Stimulated activated CD4-positive, alpha-beta T cell treated with anti-CD3 and anti-CD28 coated beads, Interleukin-4, amount 100 ng/mL, for 4 hours (primary cell): ENCODE measurements around the gene LSM3.

Experiments used
- DNase-seq, 2 experiments: peaks; one replicate each; pipeline ENCODE4 v3.0.0-alpha.2; 2020

Gene LSM3

GRCh38 chr3:14178247-14179113, at the start of gene LSM3, which contains the start of gene XPC:
Gene LSM3, plus strand, starts transcription at chr3:14178817. Its CDS starts 44 bp downstream, at chr3:14178861.
Gene XPC, minus strand, starts transcription at chr3:14178601. Its CDS starts 33 bp downstream, at chr3:14178568.
- DNase-seq, result peak; percentile 95 to 96

DNA sequence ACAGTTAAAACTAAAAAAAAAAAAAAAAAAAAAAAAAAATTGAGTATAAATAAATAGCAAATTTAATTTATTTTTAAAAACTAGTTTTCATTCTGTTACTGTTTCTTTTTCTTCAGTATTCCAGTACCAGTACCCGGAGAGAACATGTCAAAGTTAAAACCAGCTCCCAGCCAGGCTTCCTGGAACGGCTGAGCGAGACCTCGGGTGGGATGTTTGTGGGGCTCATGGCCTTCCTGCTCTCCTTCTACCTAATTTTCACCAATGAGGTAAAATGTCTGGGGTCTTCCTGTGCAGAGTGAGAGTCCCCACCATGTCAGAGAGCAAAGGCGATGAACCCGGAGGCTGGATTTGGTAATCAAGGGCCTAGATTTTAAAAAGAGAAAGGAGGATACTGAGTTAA, 49.3 kb upstream of the LSM3 start:
- DNase-seq, result no peak

DNA sequence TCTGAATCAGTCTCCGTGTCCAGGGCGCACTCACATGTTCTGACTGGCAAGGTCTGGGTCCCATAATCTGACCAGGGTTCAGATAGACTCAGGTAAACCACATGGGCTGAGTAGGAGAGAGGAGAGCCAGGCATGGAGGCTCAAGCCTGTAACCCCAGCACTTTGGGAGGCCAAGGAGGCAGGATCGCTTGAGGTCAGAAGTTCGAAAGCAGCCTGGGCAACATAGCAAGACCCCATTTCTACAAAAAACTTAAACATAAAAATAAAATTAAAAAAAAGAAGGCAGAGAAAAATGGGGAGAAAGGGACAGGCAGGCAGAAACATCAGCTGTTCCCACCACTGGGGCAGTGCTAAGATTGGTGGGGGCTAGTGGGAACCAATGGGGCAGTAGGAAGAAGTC, 48.4 kb upstream of the LSM3 start:
- DNase-seq, result no peak

GRCh38 chr3:14130707-14131106, 47.9 kb upstream of the LSM3 start:
- DNase-seq, result no peak

GRCh38 chr3:14131134-14131533, 47.5 kb upstream of the LSM3 start:
- DNase-seq, result no peak

DNA sequence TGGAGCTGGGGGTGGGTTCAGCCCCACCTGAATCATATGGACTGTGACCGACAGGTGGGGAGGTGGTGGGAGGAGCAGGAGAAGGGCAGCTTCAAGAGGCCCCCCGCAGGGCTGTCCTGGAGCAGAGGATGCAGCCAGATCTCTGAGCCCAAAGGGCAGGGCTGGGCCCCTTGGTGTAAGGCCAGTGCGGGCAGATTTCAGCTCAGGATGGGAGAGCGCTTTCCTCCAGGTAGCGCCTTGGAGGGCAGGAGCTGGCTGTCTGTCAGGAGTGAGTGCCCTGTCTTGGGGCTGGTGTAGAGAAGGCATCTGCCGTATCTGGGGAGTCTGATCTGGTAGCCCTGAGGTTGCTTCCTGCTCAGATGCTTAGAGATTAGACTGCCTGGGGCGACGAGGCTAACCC, 46.5 kb upstream of the LSM3 start:
- no peak for DNase-seq

- no peak for DNase-seq
Observed at GRCh38 chr3:14132689-14133088, 45.9 kb upstream of the LSM3 start.

DNA sequence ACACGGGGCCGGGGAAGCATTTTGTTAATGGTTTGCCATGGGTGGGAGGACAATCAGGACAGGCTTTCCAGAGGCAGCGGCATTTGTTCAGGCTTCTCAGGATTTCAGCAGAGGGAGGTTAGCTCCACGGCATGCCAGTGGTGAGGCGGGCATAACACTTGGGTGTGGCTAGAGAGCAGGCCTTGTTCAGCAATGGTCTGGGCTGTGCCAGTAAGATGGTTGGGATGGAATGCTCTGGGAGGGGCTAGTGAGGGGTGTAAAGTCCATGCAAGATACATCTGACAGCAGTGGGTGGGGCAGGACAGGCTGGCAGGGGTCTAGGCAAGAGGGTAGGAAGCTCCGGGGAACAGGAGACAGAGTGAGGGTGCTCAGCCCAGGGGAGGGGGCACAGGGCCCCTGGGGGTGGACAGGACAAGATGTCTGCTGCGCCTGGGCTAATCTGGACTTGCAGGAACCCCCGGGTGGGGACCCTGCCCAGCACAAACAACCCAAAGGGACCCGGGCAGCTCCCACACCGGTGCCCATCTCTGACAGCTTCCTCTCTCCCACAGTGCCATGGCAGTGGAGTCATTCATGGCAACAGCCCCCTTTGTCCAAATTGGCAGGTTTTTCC, 45.3 kb upstream of the LSM3 start:
- DNase-seq, result no peak

- no peak for DNase-seq
Observed at GRCh38 chr3:14133876-14134275, 44.7 kb upstream of the LSM3 start.

DNA sequence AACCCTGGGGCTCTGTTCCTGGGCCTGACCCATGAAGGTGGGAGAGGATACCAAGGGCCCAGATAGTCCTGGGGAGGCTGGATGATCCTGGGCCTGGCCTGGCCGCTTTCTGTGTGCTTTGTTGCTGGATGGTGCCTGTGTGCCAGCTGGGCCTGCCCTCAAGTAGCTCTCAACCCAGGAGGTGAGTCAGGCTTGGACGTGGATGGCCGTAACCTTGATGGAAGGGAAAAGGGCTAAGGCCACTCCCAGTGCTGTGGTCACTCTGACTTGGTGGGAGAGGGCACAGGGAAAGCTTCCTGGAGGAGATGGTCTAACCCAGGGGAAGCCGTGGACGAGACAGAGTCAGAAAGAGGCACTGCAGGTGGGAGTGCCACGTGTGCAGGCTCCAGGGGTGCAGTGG, 44.3 kb upstream of the LSM3 start:
- no peak for DNase-seq

DNA sequence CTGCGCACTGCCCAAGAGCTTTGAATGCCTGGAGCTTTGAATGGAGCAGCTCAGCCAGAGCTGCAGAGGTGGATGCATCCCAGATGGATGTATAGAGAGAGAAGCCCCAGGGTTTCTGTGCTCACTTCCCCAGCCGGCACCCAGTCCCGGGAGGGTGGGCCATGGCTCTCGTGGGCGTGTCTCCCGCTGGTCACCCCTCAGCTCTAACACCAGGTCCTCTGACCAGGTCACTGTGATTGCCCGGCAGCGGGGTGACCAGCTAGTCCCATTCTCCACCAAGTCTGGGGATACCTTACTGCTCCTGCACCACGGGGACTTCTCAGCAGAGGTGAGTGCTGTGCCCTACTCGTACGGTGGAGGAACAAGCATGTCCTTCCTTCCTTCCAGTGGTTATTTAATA, 43.0 kb upstream of the LSM3 start:
- DNase-seq, result no peak

GRCh38 chr3:14137004-14137403, 41.6 kb upstream of the LSM3 start:
- DNase-seq, result no peak

- DNase-seq, result no peak
Observed at GRCh38 chr3:14137445-14137844, 41.2 kb upstream of the LSM3 start.

DNA sequence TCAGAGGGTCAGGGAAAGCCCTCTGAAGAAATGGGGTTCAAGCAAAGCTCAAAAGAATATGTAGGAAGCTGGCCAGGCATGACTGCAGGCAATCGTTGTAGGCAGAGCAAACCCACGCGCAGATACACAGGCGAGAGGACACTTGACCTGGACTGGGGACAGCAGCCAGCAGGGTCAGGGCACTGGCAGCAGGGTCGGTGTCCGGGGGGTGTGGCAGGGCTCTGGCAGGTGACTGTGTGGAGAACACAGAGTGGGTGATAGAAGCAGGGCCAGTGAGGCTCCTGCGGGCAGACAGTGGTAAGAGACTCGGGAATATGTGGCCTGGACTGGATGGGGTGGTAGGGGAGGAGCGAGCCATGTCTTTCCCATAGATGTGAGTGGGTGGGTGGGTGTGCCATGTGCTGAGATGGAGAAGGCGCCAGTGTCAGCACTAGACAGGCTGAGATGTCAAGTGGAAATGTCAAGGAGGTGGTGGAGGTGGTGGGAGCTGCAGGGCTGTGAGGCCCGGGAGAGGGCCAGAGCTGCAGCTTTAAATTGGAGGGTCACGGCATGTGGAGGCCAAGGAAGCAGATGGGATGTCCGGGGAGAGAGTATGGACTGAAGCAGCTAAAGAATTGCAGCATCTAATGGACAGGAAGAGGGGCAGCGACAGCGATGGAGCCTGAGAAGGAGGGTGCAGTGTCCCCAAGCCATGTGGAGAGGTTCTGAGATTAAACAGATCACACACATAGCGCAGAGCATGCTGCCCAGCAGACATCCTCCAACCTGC, 40.3 kb upstream of the LSM3 start:
- DNase-seq, result no peak

DNA sequence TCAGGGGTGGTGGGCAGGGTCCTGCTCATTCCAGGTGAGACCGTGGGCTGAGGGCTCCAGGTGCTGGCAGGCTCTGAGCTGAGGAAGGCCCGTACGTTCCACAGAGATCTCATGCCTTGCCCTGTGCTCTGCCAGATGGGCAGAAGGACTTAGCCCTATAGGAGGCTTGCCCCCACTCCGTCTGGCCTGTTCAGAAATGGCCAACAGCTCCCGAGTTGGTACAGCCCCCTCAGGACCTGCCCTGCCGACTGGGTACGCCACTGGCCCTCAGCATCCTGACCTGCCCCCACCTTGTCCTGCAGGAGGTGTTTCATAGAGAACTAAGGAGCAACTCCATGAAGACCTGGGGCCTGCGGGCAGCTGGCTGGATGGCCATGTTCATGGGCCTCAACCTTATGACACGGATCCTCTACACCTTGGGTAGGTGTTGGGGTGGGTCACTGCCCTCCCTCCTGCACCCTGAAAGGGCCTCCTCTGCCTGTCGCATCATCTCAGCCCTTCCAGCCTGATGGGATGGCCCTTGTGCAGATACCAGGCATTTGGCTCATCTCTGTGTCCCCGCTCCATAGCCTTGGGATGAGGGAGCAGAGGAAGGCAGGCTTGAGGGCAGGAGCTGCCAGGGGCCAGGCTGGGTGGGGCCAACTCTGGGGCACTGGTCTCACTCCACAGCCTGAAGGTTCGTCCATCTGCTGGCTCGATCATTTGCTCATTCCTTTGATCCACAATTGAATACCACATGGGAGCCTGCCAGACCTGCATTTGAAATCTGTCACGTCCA, 39.5 kb upstream of the LSM3 start:
- DNase-seq, result no peak

- no peak for DNase-seq
Observed at GRCh38 chr3:14139771-14140170, 38.8 kb upstream of the LSM3 start.

DNA sequence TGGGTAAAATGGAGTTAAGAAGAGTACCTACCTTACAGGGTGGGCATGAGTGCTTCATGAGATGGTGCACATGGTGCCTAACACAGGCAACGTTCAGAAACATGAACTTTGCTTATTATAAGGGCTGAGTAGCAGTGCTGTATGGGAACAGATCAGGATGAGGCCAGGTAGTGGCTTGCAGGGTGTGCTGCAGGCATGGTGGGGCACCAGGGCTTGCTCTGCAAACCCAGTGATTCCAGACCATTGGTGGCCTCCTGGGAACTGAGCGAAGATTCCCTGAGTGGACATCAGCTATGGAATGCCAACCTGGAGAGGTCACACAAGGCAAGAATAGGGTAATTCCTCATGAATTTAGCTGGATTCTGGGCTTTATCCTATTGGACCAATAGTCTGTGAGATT, 37.9 kb upstream of the LSM3 start:
- no peak for DNase-seq

DNA sequence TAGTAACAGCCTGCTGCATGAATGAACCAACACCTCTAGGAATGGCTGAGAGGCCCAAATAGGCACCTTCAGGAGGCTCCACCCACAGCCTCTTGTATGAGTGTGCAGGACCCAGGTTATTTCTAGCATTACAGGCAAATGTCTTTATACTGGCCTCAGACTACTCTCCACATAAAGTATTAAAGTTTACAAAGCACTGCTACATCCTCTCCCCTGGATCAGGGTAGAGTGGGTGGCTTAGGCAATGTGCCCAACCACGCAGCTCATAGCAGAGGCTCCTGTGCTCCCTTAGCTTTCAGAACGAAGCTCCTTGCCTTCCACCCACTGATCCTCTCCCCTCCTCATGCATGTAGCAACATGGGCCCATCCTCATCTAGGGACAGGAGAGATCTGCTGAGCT, 37.5 kb upstream of the LSM3 start:
- no peak for DNase-seq

DNA sequence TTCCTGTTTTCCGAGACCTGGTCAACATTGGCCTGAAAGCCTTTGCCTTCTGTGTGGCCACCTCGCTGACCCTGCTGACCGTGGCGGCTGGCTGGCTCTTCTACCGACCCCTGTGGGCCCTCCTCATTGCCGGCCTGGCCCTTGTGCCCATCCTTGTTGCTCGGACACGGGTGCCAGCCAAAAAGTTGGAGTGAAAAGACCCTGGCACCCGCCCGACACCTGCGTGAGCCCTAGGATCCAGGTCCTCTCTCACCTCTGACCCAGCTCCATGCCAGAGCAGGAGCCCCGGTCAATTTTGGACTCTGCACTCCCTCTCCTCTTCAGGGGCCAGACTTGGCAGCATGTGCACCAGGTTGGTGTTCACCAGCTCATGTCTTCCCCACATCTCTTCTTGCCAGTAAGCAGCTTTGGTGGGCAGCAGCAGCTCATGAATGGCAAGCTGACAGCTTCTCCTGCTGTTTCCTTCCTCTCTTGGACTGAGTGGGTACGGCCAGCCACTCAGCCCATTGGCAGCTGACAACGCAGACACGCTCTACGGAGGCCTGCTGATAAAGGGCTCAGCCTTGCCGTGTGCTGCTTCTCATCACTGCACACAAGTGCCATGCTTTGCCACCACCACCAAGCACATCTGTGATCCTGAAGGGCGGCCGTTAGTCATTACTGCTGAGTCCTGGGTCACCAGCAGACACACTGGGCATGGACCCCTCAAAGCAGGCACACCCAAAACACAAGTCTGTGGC, 36.8 kb upstream of the LSM3 start:
- no peak for DNase-seq

DNA sequence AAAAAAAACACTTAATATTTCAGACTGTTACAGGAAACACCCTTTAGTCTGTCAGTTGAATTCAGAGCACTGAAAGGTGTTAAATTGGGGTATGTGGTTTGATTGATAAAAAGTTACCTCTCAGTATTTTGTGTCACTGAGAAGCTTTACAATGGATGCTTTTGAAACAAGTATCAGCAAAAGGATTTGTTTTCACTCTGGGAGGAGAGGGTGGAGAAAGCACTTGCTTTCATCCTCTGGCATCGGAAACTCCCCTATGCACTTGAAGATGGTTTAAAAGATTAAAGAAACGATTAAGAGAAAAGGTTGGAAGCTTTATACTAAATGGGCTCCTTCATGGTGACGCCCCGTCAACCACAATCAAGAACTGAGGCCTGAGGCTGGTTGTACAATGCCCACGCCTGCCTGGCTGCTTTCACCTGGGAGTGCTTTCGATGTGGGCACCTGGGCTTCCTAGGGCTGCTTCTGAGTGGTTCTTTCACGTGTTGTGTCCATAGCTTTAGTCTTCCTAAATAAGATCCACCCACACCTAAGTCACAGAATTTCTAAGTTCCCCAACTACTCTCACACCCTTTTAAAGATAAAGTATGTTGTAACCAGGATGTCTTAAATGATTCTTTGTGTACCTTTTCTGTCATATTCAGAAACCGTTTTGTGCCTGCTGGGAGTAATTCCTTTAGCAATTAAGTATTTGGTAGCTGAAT, 35.9 kb upstream of the LSM3 start:
- DNase-seq, result peak; percentile 17 to 49
